Activated CD8-positive, alpha-beta T cell treated with anti-CD3 and anti-CD28 coated beads for 36 hours (primary cell): ENCODE results near the gene MTARC2. TPM values are rescaled to one million over a fixed set of nuclear protein-coding genes. Genes with fewer than 3 reads are reported as not detected.

ENCODE experiments used
- ATAC-seq: fragments of 200-7000 bp; cut with Tn5 transposase; one replicate; pipeline ENCODE4 v1.10.0; 2021; ENCODE audit warnings: mild to moderate bottlenecking, moderate library complexity
- CTCF ChIA-PET: fragments of 350-600 bp; sonication (Branson Sonifier 250); formaldehyde crosslinking; loops from one replicate; lab custom pipeline; 2021; ENCODE audit warnings: antibody characterized with exemption; lab: Charles Lee
- POLR2A ChIA-PET: fragments of 350-600 bp; sonication (Branson Sonifier 250); formaldehyde crosslinking; loops from one replicate; lab custom pipeline; 2021; ENCODE audit warnings: antibody characterized with exemption; lab: Charles Lee
- DNase-seq: peaks from one replicate; pipeline ENCODE4 v3.0.0-alpha.2; 2020
- H3K27ac Mint-ChIP-seq: one replicate; pipeline ENCODE4 v1.8.0; 2021; ENCODE audit warnings: mild to moderate bottlenecking, mixed read lengths
- H3K27me3 Mint-ChIP-seq: one replicate; pipeline ENCODE4 v1.8.0; 2021; ENCODE audit warnings: mixed read lengths
- H3K36me3 Mint-ChIP-seq: one replicate; pipeline ENCODE4 v1.8.0; 2021; ENCODE audit warnings: low read depth, mixed read lengths
- H3K4me1 Mint-ChIP-seq: one replicate; pipeline ENCODE4 v1.8.0; 2021; ENCODE audit warnings: low read depth, mixed read lengths
- H3K4me3 Mint-ChIP-seq: one replicate; pipeline ENCODE4 v1.8.0; 2021; ENCODE audit warnings: mild to moderate bottlenecking, moderate library complexity, mixed read lengths
- H3K9me3 Mint-ChIP-seq: one replicate; pipeline ENCODE4 v1.8.0; 2021; ENCODE audit warnings: mixed read lengths
- intact Hi-C: fragments of 100-400 bp; cut with micrococcal nuclease; formaldehyde crosslinking; loops from one replicate; pipeline ENCODE4 v1.10.0; 2022
- total RNA-seq, 2 experiments: library from RNA; stranded (reverse); gene quantifications; one replicate each; pipeline ENCODE4 v1.2.3, GENCODE V29; 2021
- TF ChIP-seq, protein P1 (sequence below): fragments of 200-600 bp; IDR thresholded peaks from one replicate; pipeline ENCODE4 v1.8.0; 2022; ENCODE audit warnings: antibody characterized with exemption, mild to moderate bottlenecking

The MTARC2 gene
- total RNA-seq, 2 experiments from 2014 or later = not detected

DNA sequence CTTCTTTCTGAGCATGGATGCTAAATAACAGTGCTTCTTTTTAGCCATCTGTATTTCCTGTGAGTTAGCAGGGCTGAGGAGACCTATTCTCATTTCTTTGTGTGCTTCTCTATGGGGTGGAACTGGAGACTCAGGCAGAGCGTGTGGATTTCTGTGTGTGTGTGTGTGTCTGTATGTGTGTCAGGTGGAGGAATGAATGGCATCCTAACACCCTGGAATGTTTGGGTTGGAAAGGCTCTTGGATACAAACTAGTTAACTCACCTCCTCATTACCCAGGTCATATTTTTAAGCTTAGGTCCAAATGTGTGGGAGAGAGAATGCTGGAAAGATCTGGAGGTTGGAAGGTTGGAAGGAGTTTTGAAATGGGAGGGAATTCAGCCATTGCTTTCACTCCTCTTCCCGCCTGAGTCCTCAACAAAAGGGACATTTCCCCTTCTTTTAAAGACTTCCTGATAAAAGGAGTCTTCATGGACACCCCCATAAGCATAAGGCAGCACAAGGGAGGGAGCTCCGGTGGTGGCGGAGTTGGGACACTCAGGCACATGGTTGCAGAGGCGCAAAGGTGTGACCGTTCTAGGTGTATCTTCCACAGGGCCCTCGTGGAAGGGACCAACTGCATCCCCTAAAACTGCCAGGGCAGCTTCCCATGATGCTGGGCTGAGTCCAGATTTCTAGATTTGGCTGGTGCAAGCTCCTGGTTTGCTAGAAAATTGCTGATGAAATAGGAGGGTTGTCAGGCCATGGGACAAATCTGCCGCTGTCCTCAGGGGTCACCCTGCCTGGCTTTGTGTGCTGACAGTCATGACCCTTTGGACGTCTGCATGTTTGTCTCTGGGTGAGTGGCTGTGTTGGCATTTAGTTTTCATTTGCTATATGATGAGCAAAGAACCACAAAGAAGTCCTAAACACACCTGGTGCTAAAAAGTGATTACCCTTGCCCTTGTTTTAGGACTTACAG, 76.2 kb downstream of the MTARC2 start:
- TF ChIP-seq, protein P1, sequence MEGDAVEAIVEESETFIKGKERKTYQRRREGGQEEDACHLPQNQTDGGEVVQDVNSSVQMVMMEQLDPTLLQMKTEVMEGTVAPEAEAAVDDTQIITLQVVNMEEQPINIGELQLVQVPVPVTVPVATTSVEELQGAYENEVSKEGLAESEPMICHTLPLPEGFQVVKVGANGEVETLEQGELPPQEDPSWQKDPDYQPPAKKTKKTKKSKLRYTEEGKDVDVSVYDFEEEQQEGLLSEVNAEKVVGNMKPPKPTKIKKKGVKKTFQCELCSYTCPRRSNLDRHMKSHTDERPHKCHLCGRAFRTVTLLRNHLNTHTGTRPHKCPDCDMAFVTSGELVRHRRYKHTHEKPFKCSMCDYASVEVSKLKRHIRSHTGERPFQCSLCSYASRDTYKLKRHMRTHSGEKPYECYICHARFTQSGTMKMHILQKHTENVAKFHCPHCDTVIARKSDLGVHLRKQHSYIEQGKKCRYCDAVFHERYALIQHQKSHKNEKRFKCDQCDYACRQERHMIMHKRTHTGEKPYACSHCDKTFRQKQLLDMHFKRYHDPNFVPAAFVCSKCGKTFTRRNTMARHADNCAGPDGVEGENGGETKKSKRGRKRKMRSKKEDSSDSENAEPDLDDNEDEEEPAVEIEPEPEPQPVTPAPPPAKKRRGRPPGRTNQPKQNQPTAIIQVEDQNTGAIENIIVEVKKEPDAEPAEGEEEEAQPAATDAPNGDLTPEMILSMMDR = no peak
- intact Hi-C loops = no loop called here
- no peaks in the 10 kb centered on the region for H3K36me3 Mint-ChIP-seq
- H3K9me3 Mint-ChIP-seq = peaks cover 4% of the 10 kb centered on the region
- no peak overlapping the region for H3K4me3 Mint-ChIP-seq
- POLR2A ChIA-PET = no interaction called here
- H3K27me3 Mint-ChIP-seq = peaks cover 8% of the 10 kb centered on the region
- no peaks in the 10 kb centered on the region for H3K4me1 Mint-ChIP-seq
- ATAC-seq (no peak), DNase-seq (no peak)
- CTCF ChIA-PET = interaction anchor here (1.0 kb wide), 2 partner anchors 14 to 15 kb away, joined by 3 to 4 read pairs; no protein-coding TSS in a partner anchor
- H3K27ac Mint-ChIP-seq = no peak overlapping the region

DNA sequence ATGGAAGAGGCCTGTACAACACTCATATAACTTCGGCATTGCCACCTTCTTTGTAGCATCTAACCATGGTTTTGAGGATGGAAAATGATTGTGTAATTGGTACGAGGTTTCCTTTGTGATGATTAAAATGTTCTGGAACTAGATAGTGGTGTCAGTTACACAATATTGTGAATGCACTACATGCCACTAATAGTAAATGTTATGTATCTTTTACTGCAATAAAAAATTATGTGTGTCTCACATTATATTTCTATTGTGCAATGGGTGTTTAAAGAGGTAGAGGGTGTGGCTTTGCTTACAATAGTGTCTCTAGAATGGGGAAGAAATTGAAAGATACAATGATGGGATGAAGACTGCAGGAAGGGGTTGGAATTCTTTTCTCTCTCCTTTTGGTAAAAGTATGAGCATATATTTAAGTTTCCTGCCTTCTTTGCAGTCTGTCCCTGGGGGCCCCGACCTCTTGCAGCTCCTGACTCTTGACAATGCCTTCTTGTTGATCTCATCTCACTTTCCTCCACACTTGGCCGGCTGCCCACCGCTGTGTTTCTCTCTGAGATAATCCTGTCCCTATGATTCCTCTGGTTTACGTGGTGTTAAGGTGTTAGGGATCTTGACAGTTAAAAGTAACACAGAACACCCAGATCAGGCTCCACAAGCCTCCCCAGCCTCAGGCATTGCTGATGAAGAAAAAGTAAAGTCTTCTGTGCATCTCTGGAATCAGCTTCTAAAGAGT, 77.9 kb downstream of the MTARC2 start:
- TF ChIP-seq, protein P1 = no peak
- ATAC-seq (no peak), DNase-seq (no peak)
- Mint-ChIP-seq H3K4me1 (no peaks in the 10 kb centered on the region), H3K9me3 (no peaks in the 10 kb centered on the region), H3K4me3 (no peak overlapping the region), H3K27me3 (peaks cover 6% of the 10 kb centered on the region), H3K27ac (no peak overlapping the region), H3K36me3 (no peaks in the 10 kb centered on the region)
- intact Hi-C loops = no loop called here
- CTCF ChIA-PET = no interaction called here
- POLR2A ChIA-PET = no interaction called here

DNA sequence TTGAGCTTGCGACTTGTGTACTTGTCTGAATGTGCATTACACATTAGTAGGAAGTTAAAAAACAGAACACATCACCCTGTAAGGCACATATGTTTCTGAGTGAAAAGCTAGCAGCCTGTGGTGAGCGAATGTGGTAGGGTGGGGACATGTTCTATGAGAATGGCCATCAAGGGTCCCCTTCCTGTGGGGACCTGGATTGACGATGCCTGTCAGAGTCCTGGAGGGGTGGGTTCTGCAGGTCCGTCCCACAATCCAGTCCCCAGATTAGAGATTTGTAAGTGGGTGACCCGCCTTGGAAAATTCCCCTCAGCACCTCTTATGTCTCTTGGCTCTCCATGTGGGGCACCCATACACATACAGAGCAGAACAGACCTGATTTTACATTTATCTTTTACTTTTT, 78.6 kb downstream of the MTARC2 start:
- Mint-ChIP-seq H3K9me3 (no peaks in the 10 kb centered on the region), H3K36me3 (no peaks in the 10 kb centered on the region), H3K27ac (no peak overlapping the region), H3K4me3 (no peak overlapping the region), H3K27me3 (peaks cover 6% of the 10 kb centered on the region), H3K4me1 (no peaks in the 10 kb centered on the region)
- intact Hi-C loops = no loop called here
- POLR2A ChIA-PET = no interaction called here
- TF ChIP-seq, protein P1 = no peak
- no peak for ATAC-seq
- CTCF ChIA-PET = no interaction called here
- no peak for DNase-seq

DNA sequence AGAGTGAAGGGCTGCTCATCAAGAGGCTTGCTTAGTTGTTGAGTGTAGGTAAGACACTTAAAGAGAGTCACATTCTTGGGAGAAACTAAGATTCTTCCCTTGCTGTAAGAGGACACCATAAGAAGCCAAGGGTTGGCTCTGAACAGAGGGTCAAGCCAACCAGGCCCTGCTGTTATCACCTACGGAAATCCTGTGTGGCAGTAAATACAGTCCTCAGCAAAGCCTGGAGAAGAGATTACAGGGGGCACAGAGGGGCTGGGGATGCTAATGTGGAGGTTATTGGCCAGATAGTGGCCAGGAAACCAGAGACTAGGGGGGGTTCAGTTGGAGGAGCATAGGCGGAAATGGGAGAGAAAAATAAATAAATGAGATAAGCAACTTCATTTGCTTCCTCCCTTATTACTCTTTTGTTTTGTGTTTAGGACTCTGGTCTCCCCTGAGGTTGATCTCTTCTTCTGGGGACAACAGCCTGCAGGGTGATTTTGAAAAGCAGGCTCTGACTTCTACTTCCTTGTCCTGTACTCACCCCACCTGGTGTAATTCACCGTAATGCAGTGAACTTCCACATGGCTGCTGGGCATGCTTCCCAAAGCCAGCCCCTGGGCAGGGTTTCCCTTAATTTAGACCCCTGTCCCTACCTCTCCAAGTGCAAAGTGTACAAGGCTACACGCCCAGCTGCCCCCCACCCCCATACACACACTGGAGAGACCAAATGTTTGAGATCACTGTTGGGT, 79.5 kb downstream of the MTARC2 start:
- ChIA-PET POLR2A (no interaction called here), CTCF (interaction anchor here (1.6 kb wide), 1 partner anchor 17 kb away, joined by 5 read pairs; no protein-coding TSS in a partner anchor)
- ATAC-seq = no peak
- intact Hi-C loops = no loop called here
- Mint-ChIP-seq H3K27me3 (peaks cover 8% of the 10 kb centered on the region), H3K27ac (no peak overlapping the region), H3K4me1 (no peaks in the 10 kb centered on the region), H3K9me3 (no peaks in the 10 kb centered on the region), H3K36me3 (no peaks in the 10 kb centered on the region), H3K4me3 (no peak overlapping the region)
- DNase-seq = no peak
- TF ChIP-seq, protein P1 = no peak
